Memory B cell (primary cell): ENCODE data around the gene RTL5.
A peak's percentile ranks its signal among the peaks of the same experiment; 100 is the strongest.

ENCODE experiments used
- ATAC-seq: fragments of 150-1000 bp; cut with Tn5 transposase; 2 replicates; pipeline ENCODE4 v1.10.0; 2021; ENCODE audit warnings: low read depth, mild to moderate bottlenecking, moderate library complexity
- DNase-seq, 2 donors: peaks; one replicate each; pipeline ENCODE4 v3.0.0; 2022; ENCODE audit warnings: low spot score in 2 of 2
- H3K27ac Mint-ChIP-seq: one replicate; pipeline ENCODE4 v1.8.0; 2022; ENCODE audit warnings: mild to moderate bottlenecking, moderate library complexity, mixed read lengths
- H3K27me3 Mint-ChIP-seq: one replicate; pipeline ENCODE4 v1.8.0; 2022; ENCODE audit warnings: mixed read lengths
- H3K36me3 Mint-ChIP-seq: one replicate; pipeline ENCODE4 v1.8.0; 2022; ENCODE audit warnings: mild to moderate bottlenecking, mixed read lengths
- H3K4me1 Mint-ChIP-seq: one replicate; pipeline ENCODE4 v1.8.0; 2022; ENCODE audit warnings: mixed read lengths
- H3K4me3 Mint-ChIP-seq: one replicate; pipeline ENCODE4 v1.8.0; 2022; ENCODE audit warnings: mild to moderate bottlenecking, moderate library complexity, mixed read lengths
- H3K9me3 Mint-ChIP-seq: one replicate; pipeline ENCODE4 v1.8.0; 2022; ENCODE audit warnings: mixed read lengths

Gene RTL5

DNA sequence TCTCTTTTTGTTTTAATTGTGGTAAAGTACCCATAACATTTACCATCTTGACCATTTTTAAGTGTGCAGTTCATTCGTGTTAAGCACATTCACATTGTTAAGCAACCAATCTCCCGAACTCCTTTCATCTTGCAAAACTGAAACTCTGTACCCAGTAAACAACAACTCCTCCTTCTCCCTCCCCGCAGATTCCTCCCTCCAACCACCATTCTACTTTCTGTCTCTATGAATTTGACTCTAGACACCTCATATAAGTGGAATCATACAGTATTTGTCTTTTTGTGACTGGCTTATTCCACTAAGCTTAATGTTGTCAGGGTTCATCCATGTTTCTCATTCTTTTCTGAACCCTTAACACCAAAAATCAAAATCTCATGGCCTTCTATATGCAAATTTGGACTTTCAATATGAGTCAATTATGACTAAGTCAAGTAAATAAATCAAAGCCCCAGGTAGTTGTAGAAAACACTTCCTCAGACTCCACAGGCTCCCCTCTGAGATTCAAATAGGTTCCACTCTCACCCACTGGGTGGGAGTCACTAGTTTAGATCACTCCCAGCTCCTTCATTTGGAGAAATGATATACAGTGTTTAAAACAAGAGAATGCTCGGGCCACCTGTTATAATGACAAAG lies 9.8 kb upstream of the RTL5 start:
- peak overlapping the region; percentile 2 for H3K27ac Mint-ChIP-seq
- no peaks in the 10 kb centered on the region for H3K36me3 Mint-ChIP-seq
- ATAC-seq, result peak; percentile 47
- H3K27me3 Mint-ChIP-seq, result peaks cover 9% of the 10 kb centered on the region
- DNase-seq, result no peak
- H3K4me1 Mint-ChIP-seq, result peaks cover 9% of the 10 kb centered on the region
- H3K9me3 Mint-ChIP-seq, result no peaks in the 10 kb centered on the region
- no peak overlapping the region for H3K4me3 Mint-ChIP-seq

- Mint-ChIP-seq H3K4me1 (peaks cover 9% of the 10 kb centered on the region), H3K36me3 (no peaks in the 10 kb centered on the region), H3K27me3 (peaks cover 13% of the 10 kb centered on the region), H3K9me3 (no peaks in the 10 kb centered on the region), H3K4me3 (no peak overlapping the region), H3K27ac (no peak overlapping the region)
- DNase-seq (no peak), ATAC-seq (no peak)
These were observed 7.8 kb upstream of the RTL5 start for GRCh38 chrX:72139538-72139937.

DNA sequence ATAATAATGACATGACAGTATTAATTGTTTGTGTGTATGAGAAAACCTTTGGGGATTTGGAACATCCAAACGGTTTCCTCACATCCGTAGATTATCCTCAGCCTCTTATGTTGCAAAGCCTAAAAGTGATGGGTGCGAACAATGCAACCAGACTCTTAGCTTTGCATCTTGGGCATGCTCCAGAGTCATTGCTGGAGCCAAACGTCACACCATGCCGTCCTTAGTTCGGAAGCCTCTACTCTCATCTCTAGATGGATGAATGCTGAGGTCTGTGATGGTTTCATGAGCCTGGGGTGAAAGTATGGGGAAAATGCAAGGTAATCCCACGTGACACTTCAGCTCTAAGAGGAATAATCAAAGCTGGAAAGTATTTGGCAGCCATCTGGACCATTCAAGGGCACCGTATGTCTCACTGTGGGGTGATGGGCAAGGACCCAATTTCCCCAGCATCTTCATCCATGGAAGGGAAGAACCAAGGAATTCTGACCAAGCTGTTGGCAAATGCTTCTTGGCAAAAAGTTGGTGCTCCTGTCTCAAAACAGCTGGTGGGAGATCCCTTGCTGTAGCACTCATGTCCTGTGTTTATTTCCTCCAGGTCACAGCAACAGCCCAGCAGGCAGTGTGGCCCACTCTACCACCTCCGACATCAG lies 6.3 kb upstream of the RTL5 start:
- Mint-ChIP-seq H3K4me3 (no peak overlapping the region), H3K27ac (no peak overlapping the region), H3K36me3 (no peaks in the 10 kb centered on the region), H3K27me3 (peaks cover 18% of the 10 kb centered on the region), H3K9me3 (no peaks in the 10 kb centered on the region), H3K4me1 (peaks cover 9% of the 10 kb centered on the region)
- no peak for DNase-seq
- no peak for ATAC-seq

DNA sequence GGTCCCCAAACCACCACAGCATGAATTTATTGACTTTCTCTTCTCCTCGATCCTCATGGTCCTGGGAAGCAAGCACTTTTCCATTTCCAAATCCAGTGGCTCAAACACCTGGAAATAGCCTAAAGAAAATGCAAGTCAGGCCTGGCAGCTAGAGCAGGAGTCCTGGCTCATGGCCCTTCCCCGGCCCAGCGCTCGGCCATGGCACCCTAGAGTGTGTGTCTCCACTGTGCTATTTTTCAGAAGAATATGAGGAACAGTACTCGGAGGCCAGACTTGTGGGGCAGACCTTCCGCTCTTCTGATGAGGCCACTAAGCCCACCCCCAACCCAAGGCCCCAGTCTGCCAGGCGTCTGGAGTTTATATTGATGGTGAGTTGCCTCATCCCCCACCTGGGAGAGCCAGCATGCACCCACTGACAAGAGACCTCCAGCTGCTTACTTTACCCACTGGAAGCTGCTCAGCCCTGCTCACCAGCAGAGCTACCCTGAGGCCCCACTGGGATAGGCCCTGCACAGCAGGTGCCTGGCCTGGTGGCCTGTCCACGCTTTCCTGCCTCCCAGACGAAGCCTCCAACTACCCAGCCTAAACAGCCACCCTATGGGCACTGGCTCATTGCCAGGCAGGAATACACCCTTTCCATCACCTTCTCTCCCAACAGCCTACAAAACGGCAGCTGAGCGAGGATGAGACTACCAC lies 2.3 kb upstream of the RTL5 start:
- peaks cover 5% of the 10 kb centered on the region for H3K4me1 Mint-ChIP-seq
- DNase-seq, result no peak
- H3K9me3 Mint-ChIP-seq, result no peaks in the 10 kb centered on the region
- no peaks in the 10 kb centered on the region for H3K36me3 Mint-ChIP-seq
- H3K27me3 Mint-ChIP-seq, result peaks cover 15% of the 10 kb centered on the region
- H3K27ac Mint-ChIP-seq, result no peak overlapping the region
- H3K4me3 Mint-ChIP-seq, result no peak overlapping the region
- ATAC-seq, result no peak

DNA sequence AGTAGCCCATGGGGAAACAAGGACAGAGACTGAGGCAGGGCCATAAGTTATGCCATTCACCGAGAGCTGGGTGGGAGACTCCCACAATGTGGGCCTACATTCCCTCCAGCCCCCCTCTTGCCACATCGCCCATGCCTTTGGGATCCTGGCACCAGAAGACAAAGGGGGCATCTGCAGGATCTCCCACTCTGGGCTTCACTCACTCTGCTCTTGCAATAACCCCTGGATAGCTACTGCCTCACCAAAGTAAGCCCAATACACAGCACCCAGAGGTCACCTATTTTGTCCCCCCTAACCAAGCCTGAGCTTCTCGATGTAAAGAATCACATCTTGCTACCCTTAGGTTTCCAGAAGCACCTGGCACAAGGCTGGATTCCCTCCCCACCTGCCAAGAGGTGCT lies 741 bp upstream of the RTL5 start:
- no peak for ATAC-seq
- Mint-ChIP-seq H3K27ac (no peak overlapping the region), H3K4me1 (peaks cover 5% of the 10 kb centered on the region), H3K36me3 (no peaks in the 10 kb centered on the region), H3K4me3 (peak overlapping the region; percentile 29), H3K27me3 (peaks cover 15% of the 10 kb centered on the region), H3K9me3 (no peaks in the 10 kb centered on the region)
- no peak for DNase-seq

- Mint-ChIP-seq H3K4me1 (peaks cover 5% of the 10 kb centered on the region), H3K4me3 (peak overlapping the region; percentile 74), H3K27me3 (peaks cover 15% of the 10 kb centered on the region), H3K27ac (no peak overlapping the region), H3K9me3 (no peaks in the 10 kb centered on the region), H3K36me3 (no peaks in the 10 kb centered on the region)
- ATAC-seq, result no peak
- DNase-seq, result no peak
These were observed 909 bp downstream of the RTL5 start for GRCh38 chrX:72130762-72131250.

DNA sequence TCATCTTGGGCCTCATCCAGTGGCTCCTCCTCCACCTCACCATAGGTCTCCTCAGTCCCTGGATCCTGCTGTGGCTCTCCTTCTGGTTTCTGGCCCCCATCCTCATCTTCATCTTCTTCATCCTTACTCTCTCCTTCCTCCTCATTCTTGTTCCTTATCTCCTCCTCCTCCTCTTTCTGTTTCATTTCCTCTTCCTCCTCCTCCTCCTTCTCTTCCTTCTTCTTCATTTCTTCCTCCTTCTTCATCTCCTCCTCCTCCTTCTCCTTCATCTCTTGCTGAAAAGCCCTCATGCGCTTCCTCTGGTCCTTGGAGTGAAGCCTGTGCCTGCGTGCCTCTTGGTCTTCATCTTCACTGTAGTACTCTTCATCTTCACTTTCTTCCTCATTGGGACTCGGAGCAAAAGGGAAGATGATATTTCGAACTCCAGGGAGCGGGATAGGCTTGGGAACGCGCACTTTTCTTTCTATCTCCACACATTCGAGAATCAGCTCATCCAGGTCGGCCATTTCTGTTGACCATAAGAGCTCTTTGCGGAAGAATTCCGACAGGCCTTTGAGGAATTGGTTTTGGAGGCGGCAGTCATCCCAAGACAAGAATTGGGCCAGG lies 1.5 kb downstream of the RTL5 start:
- DNase-seq (no peak), ATAC-seq (no peak)
- H3K4me3 Mint-ChIP-seq, result no peak overlapping the region
- no peaks in the 10 kb centered on the region for H3K36me3 Mint-ChIP-seq
- no peak overlapping the region for H3K27ac Mint-ChIP-seq
- H3K9me3 Mint-ChIP-seq, result no peaks in the 10 kb centered on the region
- H3K27me3 Mint-ChIP-seq, result peaks cover 15% of the 10 kb centered on the region
- H3K4me1 Mint-ChIP-seq, result peaks cover 6% of the 10 kb centered on the region

DNA sequence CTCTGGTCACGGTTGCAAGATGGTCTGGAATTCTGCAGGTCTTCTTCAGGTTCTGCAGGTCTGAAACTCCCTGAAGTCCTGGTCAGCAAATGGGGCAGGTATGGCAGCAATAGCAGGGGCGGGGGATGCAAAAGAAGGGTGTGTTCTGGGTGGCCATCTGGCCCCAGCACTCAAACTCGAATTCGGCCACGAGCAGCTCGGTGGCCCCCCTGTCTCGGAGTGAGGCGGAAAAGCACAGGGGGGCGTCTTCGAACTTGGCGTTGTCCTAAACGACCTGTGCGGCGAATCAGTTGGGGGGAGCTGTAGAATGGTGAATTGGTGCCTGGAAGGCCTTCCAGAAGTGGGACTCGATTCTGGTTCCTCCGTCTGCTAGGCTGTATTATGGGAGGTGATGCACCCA lies 2.1 kb downstream of the RTL5 start:
- no peak for ATAC-seq
- H3K4me3 Mint-ChIP-seq, result no peak overlapping the region
- H3K9me3 Mint-ChIP-seq, result no peaks in the 10 kb centered on the region
- DNase-seq, result no peak
- H3K4me1 Mint-ChIP-seq, result peaks cover 7% of the 10 kb centered on the region
- no peak overlapping the region for H3K27ac Mint-ChIP-seq
- H3K27me3 Mint-ChIP-seq, result peaks cover 11% of the 10 kb centered on the region
- no peaks in the 10 kb centered on the region for H3K36me3 Mint-ChIP-seq

GRCh38 chrX:72128881-72129280 lies 2.8 kb downstream of the RTL5 start:
- Mint-ChIP-seq H3K27me3 (peaks cover 9% of the 10 kb centered on the region), H3K4me1 (peaks cover 11% of the 10 kb centered on the region), H3K27ac (no peak overlapping the region), H3K4me3 (no peak overlapping the region), H3K36me3 (no peaks in the 10 kb centered on the region), H3K9me3 (no peaks in the 10 kb centered on the region)
- ATAC-seq, result no peak
- DNase-seq, result no peak

DNA sequence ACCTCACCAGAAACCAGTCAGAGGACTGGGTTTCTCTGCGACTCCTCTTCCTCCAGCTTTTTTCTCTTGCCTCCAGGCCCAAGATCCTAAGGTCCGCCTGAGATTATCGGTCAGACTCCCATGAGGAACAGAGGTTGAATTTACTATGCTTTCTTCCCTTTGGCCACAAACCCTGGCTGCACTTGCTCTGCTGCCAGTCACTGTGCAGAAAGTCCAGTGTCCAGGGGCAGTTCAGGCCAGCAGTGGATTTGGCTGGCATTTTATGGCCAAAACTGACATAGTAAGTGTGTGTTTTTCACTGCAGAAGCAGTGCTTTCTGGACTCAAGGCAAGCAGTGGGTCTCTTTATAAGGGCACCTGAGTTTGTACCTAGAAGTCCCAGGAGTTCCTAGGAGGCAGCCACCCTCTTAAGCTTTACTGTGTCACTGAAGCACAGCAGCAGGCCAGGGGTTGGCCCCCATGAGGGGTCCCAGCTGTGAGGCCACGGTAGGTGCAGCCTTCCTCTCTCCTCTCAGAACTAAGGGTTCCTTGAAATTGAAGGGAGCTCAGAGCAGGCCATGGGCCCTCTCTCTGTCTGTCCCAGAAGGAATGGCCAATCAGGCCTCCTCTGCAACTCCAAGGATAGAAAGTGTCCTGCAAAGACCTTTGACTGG lies 3.4 kb downstream of the RTL5 start:
- peaks cover 7% of the 10 kb centered on the region for H3K27me3 Mint-ChIP-seq
- no peaks in the 10 kb centered on the region for H3K36me3 Mint-ChIP-seq
- no peaks in the 10 kb centered on the region for H3K9me3 Mint-ChIP-seq
- no peak overlapping the region for H3K4me3 Mint-ChIP-seq
- H3K27ac Mint-ChIP-seq, result no peak overlapping the region
- ATAC-seq (no peak), DNase-seq (no peak)
- peaks cover 11% of the 10 kb centered on the region for H3K4me1 Mint-ChIP-seq

DNA sequence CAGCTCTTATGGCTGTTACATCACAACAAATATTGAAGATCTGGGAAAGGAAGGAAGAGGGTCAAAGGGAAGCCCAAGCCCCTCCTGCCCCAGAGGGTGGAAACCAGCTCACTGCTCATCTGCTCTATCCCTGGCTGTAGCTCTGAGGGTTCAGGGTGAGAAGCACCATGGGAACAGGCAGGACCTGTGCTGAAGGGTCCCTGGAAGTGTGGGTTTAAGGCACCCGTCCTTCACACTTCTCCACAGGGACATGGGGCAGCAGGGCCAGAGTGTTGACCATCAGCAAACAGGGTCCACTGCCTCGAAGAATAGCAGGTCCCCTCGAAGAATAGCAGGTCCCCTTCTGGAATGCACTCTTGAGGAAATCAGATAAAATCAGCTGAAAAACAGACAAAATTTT lies 4.4 kb downstream of the RTL5 start:
- no peaks in the 10 kb centered on the region for H3K9me3 Mint-ChIP-seq
- no peak overlapping the region for H3K4me3 Mint-ChIP-seq
- peaks cover 9% of the 10 kb centered on the region for H3K27me3 Mint-ChIP-seq
- H3K36me3 Mint-ChIP-seq, result no peaks in the 10 kb centered on the region
- H3K4me1 Mint-ChIP-seq, result peaks cover 17% of the 10 kb centered on the region
- no peak overlapping the region for H3K27ac Mint-ChIP-seq
- ATAC-seq (no peak), DNase-seq (no peak)

DNA sequence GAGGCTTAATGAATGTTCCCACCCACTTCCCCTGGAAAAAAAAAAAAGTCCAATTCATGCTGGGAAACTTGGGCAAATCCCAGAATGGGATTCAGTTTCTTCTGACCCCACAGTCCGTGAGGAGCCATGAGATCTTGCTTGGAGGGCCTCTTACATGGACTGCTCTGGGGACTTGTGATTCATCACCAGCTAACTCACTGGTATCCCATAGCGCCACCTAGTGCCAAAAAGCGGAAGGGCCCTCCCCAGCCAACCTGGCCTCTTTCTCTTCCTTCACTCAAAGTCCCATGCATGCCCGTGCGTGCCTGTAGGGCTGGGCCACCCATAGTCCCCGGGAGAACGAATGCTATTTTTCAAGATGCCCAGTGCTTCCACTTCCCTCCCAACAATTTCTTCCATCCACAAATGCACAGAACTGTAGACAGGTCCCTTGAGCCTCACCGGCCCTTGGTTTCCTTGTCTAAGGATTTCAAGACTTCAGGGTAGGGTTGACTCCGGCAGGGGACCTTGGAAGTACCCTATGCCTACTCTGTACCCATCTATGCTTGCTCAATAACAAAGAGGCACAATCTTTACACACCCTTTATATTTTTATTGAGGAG lies 5.1 kb downstream of the RTL5 start:
- Mint-ChIP-seq H3K27me3 (peaks cover 9% of the 10 kb centered on the region), H3K4me3 (no peak overlapping the region), H3K9me3 (no peaks in the 10 kb centered on the region), H3K36me3 (no peaks in the 10 kb centered on the region), H3K4me1 (peaks cover 15% of the 10 kb centered on the region), H3K27ac (peak overlapping the region; percentile 60)
- DNase-seq (peak; percentile 78 to 87), ATAC-seq (peak; percentile 76)

GRCh38 chrX:72126048-72126415 lies 5.7 kb downstream of the RTL5 start:
- Mint-ChIP-seq H3K36me3 (no peaks in the 10 kb centered on the region), H3K4me3 (no peak overlapping the region), H3K27ac (no peak overlapping the region), H3K9me3 (no peaks in the 10 kb centered on the region), H3K27me3 (peaks cover 9% of the 10 kb centered on the region), H3K4me1 (peaks cover 17% of the 10 kb centered on the region)
- no peak for ATAC-seq
- DNase-seq, result no peak
